ENCODE measurements around the gene ABHD17A.

The ABHD17A gene

GRCh38 chr19:1840541-1841115, 44.7 kb downstream of the ABHD17A start:
- H3K4me3 ChIP-seq = no peak overlapping the region
- no peak for DNase-seq (ENCODE audit: low spot score)
- no peak for TF ChIP-seq CTCF (IDR thresholded peaks at IDR 0.05)
- peak overlapping the region in 1 of 2 donors; percentile 48 for H3K27ac ChIP-seq

- no peak for TF ChIP-seq CTCF (IDR thresholded peaks at IDR 0.05)
- Histone ChIP-seq H3K27ac (peak overlapping the region in 1 of 2 donors; percentile 48), H3K4me3 (no peak overlapping the region)
- no peak for DNase-seq (ENCODE audit: low spot score)
Observed at GRCh38 chr19:1839658-1840540, 45.4 kb downstream of the ABHD17A start.

- H3K4me3 ChIP-seq = no peak overlapping the region
- H3K27ac ChIP-seq = no peak overlapping the region
Observed at GRCh38 chr19:1837625-1838105, 47.6 kb downstream of the ABHD17A start.

GRCh38 chr19:1837222-1837565, 48.1 kb downstream of the ABHD17A start:
- DNase-seq (ENCODE audit: low spot score) = no peak
- TF ChIP-seq CTCF (IDR thresholded peaks at IDR 0.05) = no peak
- H3K27ac ChIP-seq = no peak overlapping the region
- no peak overlapping the region for H3K4me3 ChIP-seq

More at GRCh38 chr19:1837625-1838105, 47.6 kb downstream of the ABHD17A start:
- no peak for DNase-seq (ENCODE audit: low spot score)
- peak; percentile 73 for TF ChIP-seq CTCF (IDR thresholded peaks at IDR 0.05)

GRCh38 chr19:1836458-1837221, 48.7 kb downstream of the ABHD17A start:
- no peak for TF ChIP-seq CTCF (IDR thresholded peaks at IDR 0.05)
- Histone ChIP-seq H3K4me3 (no peak overlapping the region), H3K27ac (no peak overlapping the region)
- no peak for DNase-seq (ENCODE audit: low spot score)

GRCh38 chr19:1833540-1833939, 51.8 kb downstream of the ABHD17A start:
- H3K27ac ChIP-seq = no peak overlapping the region
- no peak for DNase-seq (ENCODE audit: low spot score)
- H3K4me3 ChIP-seq = no peak overlapping the region
- no peak for TF ChIP-seq CTCF (IDR thresholded peaks at IDR 0.05)
